GM06990 (cell line): ENCODE results near the gene PUS10.

Source experiments
- DNase-seq: peaks from one replicate; pipeline ENCODE4 v3.0.0-alpha.2; 2011; ENCODE audit not compliant: insufficient read length; ENCODE audit errors: extremely low read depth
- H3K27me3 ChIP-seq: replicated peaks from 2 replicates; pipeline ENCODE4 v1.6.0; 2011; ENCODE audit warnings: low read length; ENCODE audit not compliant: control insufficient read depth, insufficient read depth
- H3K36me3 ChIP-seq: 2 replicates; pipeline ENCODE4 v1.5.1; 2011; ENCODE audit warnings: low read length; ENCODE audit not compliant: control insufficient read depth, insufficient read depth
- H3K4me3 ChIP-seq: replicated peaks from 2 replicates; pipeline ENCODE4 v1.5.1; 2011; ENCODE audit warnings: low read depth, mild to moderate bottlenecking, control low read depth, low read length
- TF ChIP-seq, protein P1 (sequence below): IDR thresholded peaks from 2 replicates; pipeline ENCODE4 v1.5.1; 2011; ENCODE audit warnings: low read length, control low read depth, mild to moderate bottlenecking, inconsistent platforms; ENCODE audit not compliant: insufficient read depth, poor library complexity, severe bottlenecking

Gene PUS10

DNA sequence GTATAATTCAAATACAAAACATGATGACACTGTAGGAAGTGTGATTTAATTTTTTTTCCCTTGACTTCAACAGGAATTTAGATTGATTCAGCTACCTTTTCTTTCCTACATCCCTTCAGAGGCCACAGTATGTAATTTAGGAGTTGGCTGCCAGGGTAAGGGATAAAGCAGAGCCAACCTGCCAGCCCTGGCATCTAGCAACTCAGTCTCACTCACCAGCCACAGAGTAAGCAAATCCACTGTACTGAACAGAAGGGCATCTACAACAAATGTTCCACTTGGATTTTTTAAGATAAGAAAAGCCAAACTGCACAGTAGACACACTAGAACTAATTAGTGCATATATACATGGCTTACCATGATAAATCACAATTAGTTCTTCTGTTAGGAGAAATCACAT is 54.9 kb downstream of the PUS10 start:
- DNase-seq: no peak
- no peak overlapping the region for H3K4me3 ChIP-seq
- TF ChIP-seq, protein P1, sequence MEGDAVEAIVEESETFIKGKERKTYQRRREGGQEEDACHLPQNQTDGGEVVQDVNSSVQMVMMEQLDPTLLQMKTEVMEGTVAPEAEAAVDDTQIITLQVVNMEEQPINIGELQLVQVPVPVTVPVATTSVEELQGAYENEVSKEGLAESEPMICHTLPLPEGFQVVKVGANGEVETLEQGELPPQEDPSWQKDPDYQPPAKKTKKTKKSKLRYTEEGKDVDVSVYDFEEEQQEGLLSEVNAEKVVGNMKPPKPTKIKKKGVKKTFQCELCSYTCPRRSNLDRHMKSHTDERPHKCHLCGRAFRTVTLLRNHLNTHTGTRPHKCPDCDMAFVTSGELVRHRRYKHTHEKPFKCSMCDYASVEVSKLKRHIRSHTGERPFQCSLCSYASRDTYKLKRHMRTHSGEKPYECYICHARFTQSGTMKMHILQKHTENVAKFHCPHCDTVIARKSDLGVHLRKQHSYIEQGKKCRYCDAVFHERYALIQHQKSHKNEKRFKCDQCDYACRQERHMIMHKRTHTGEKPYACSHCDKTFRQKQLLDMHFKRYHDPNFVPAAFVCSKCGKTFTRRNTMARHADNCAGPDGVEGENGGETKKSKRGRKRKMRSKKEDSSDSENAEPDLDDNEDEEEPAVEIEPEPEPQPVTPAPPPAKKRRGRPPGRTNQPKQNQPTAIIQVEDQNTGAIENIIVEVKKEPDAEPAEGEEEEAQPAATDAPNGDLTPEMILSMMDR: no peak
- no peaks in the 10 kb centered on the region for H3K27me3 ChIP-seq
- peaks cover 2% of the 10 kb centered on the region for H3K36me3 ChIP-seq

DNA sequence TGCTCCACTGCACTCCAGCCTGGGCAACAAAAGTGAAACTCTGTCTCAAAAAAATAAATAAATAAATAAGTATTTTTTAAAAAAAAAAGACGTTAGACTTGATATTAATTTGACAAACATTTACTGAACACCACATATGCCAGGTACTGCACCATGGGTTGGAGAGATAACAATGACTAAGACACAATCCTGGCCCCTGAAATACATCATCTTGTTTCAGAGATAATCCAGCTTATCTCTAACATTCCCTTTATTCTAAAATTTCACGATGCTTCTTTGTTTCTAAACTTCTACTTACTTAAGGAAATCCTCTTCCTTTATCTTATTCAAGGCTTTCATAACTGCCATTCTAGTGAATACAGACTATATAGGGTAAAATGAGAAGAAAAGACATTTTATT is 55.5 kb downstream of the PUS10 start:
- Histone ChIP-seq H3K4me3 (no peak overlapping the region), H3K27me3 (no peaks in the 10 kb centered on the region), H3K36me3 (peaks cover 2% of the 10 kb centered on the region)
- no peak for DNase-seq
- TF ChIP-seq, protein P1: no peak

DNA sequence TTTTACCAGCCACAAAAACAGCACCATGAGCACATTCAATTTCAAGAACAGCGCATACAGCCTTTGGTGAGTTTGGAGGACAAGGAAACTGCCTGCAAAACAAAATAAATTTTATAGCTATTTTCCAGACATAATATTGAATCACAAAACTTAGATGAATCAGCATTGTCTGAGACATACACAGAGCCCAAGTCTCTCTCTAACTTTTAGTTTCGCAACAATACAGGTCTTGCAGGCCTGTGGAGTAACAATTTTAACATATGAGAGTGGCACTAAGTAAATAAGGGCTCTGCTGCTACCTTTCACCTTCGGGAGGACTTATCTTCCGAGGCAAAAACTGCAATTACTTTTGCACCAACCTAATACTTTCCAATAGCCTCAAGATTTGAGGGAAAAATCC is 56.6 kb downstream of the PUS10 start:
- DNase-seq: no peak
- Histone ChIP-seq H3K36me3 (peaks cover 2% of the 10 kb centered on the region), H3K4me3 (no peak overlapping the region), H3K27me3 (no peaks in the 10 kb centered on the region)
- TF ChIP-seq, protein P1: no peak

DNA sequence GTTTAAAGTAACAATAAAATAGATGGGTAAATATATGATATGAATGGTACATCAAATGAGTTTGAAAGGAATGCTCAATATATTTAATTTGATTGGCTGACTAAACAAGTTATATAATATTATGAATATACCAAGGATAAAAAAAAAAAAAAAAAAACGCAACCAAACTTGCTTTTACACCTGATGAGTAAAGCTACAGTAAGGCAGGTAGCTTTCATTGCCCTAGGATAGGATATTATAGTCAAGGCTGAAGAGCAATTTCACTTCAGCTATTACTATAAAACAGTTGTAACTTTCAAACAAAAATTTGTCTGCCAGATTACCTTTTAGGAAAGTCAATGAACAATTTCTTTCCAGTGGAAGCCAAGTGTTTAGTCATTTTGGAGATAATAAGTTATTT is 57.3 kb downstream of the PUS10 start:
- Histone ChIP-seq H3K27me3 (no peaks in the 10 kb centered on the region), H3K36me3 (peaks cover 2% of the 10 kb centered on the region), H3K4me3 (no peak overlapping the region)
- TF ChIP-seq, protein P1: no peak
- DNase-seq: no peak

DNA sequence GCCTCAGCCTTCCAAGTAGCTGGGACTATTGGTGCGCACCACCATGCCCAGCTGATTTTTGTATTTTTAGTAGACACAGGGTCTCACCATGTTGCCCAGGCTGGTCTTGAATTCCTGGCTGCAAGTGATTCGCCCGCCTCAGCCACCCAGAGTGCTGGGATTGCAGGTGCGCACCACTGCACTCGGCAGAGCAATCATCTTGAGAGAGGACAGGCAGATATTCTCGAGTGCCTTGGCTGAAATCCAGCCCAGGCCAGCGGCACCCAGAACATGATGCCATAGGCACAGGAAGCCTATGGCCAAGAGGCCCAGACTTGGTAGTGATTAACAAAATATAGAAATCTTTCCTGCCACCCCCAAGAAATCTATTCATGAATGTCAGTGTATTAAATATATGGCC is 58.6 kb downstream of the PUS10 start:
- no peak for DNase-seq
- H3K36me3 ChIP-seq: peaks cover 2% of the 10 kb centered on the region
- H3K27me3 ChIP-seq: no peaks in the 10 kb centered on the region
- TF ChIP-seq, protein P1: no peak
- H3K4me3 ChIP-seq: no peak overlapping the region

DNA sequence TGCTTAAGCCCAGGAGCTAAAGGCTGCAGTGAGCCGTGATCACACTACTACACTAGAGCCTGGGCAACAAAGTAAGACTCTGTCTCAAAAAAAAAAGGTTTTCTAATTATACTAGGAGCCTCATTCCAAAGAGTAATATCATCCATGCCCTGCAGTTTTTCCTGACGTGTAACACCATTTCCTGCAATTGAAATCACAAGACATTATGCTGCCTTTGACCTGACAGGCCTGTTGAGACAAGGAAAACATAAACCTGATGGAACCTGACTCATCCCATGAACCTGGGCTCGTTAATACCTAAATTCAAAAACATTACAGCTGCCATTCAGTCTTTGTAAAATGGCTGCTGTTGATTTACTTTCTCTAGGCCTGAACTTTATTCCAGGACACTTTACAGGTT is 59.3 kb downstream of the PUS10 start:
- peaks cover 2% of the 10 kb centered on the region for H3K36me3 ChIP-seq
- TF ChIP-seq, protein P1: no peak
- no peak for DNase-seq
- no peak overlapping the region for H3K4me3 ChIP-seq
- H3K27me3 ChIP-seq: no peaks in the 10 kb centered on the region
